Measurements from ENCODE around the gene SLC16A14.
A peak's percentile ranks its signal among the peaks of the same experiment; 100 is the strongest.

SLC16A14 gene

DNA sequence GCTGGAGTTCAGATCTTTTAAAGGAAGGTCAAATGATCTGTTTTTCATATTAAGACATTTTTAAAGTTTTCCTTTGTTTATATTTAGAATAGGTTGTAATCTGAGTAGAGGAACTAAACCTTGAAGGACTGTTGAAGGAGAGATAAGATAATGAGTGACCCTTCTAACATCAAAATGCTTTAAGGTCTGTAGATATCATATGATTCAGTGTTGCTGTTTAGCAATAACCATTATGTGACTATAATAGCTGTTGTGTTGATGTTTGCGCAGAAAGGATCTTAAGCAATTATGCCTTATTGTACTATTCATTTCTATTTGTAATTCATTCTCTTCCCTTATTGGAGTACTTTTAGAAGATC, 60.0 kb downstream of the SLC16A14 start:
- DNase-seq (ENCODE audit: low read depth in 1 of 2, low spot score in 1 of 2) = no peak
- TF ChIP-seq, protein P1, sequence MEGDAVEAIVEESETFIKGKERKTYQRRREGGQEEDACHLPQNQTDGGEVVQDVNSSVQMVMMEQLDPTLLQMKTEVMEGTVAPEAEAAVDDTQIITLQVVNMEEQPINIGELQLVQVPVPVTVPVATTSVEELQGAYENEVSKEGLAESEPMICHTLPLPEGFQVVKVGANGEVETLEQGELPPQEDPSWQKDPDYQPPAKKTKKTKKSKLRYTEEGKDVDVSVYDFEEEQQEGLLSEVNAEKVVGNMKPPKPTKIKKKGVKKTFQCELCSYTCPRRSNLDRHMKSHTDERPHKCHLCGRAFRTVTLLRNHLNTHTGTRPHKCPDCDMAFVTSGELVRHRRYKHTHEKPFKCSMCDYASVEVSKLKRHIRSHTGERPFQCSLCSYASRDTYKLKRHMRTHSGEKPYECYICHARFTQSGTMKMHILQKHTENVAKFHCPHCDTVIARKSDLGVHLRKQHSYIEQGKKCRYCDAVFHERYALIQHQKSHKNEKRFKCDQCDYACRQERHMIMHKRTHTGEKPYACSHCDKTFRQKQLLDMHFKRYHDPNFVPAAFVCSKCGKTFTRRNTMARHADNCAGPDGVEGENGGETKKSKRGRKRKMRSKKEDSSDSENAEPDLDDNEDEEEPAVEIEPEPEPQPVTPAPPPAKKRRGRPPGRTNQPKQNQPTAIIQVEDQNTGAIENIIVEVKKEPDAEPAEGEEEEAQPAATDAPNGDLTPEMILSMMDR (IDR thresholded peaks at IDR 0.05; ENCODE audit: insufficient read depth, low read length) = no peak
- TF ChIP-seq, protein P2, sequence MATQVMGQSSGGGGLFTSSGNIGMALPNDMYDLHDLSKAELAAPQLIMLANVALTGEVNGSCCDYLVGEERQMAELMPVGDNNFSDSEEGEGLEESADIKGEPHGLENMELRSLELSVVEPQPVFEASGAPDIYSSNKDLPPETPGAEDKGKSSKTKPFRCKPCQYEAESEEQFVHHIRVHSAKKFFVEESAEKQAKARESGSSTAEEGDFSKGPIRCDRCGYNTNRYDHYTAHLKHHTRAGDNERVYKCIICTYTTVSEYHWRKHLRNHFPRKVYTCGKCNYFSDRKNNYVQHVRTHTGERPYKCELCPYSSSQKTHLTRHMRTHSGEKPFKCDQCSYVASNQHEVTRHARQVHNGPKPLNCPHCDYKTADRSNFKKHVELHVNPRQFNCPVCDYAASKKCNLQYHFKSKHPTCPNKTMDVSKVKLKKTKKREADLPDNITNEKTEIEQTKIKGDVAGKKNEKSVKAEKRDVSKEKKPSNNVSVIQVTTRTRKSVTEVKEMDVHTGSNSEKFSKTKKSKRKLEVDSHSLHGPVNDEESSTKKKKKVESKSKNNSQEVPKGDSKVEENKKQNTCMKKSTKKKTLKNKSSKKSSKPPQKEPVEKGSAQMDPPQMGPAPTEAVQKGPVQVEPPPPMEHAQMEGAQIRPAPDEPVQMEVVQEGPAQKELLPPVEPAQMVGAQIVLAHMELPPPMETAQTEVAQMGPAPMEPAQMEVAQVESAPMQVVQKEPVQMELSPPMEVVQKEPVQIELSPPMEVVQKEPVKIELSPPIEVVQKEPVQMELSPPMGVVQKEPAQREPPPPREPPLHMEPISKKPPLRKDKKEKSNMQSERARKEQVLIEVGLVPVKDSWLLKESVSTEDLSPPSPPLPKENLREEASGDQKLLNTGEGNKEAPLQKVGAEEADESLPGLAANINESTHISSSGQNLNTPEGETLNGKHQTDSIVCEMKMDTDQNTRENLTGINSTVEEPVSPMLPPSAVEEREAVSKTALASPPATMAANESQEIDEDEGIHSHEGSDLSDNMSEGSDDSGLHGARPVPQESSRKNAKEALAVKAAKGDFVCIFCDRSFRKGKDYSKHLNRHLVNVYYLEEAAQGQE (IDR thresholded peaks at IDR 0.05; ENCODE audit: insufficient replicate concordance, low read depth) = no peak
- no peak for TF ChIP-seq GABPA (IDR thresholded peaks at IDR 0.05; ENCODE audit: low read depth)
- no peak for TF ChIP-seq POLR2AphosphoS5 (IDR thresholded peaks at IDR 0.05; ENCODE audit: low read depth)
- no peak for TF ChIP-seq SPI1 (IDR thresholded peaks at IDR 0.05; ENCODE audit: borderline replicate concordance, low read depth)
- H3K27me3 ChIP-seq (ENCODE audit: insufficient read depth, poor library complexity, severe bottlenecking) = no peaks in the 10 kb centered on the region
- H3K4me3 ChIP-seq (replicated peaks; ENCODE audit: insufficient read depth, low read length) = no peak overlapping the region
- no peak overlapping the region for H3K27ac ChIP-seq (replicated peaks)

DNA sequence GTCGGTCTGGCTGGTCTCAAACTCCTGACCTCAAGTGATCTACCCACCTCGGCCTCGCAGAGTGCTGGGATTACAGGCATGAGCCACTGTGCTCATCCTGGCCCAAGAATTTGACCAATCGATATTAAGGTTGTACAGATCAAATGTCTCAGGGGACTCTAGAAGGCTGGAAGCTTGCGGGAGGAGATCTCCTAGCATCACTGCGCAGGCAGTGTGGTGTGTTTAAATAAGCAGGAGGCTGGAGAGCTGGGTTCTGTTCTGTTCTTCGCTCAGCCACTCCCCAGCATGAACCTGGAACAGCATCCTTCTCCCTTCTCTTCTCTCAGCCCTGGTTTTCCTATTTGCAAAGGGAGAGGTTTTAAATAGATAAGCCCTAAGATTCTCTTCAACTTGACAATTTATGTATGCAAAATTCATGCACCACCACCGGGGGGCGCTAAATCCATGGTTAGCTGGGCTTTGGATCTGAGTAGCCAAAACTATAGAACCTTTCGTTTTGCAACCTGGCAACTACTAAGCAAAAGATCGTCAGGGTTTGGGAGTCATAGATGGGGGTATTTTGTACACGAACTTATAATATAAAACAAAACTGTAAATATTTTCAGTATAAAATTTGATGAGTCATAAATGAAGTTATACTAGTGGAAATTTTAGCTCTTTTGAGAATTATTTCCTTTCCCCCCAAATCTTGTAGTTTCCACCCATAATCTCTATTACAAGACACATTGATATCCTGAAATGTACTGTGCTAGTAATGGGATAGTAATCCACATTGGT, 60.6 kb downstream of the SLC16A14 start:
- Histone ChIP-seq H3K4me3 (replicated peaks; ENCODE audit: insufficient read depth, low read length) (no peak overlapping the region), H3K27ac (replicated peaks) (no peak overlapping the region), H3K27me3 (ENCODE audit: insufficient read depth, poor library complexity, severe bottlenecking) (no peaks in the 10 kb centered on the region)
- peak; percentile 52 to 82 for DNase-seq (ENCODE audit: low read depth in 1 of 2, low spot score in 1 of 2)
- TF ChIP-seq SPI1 (IDR thresholded peaks at IDR 0.05; ENCODE audit: borderline replicate concordance, low read depth) = no peak
- TF ChIP-seq, protein P1 (IDR thresholded peaks at IDR 0.05; ENCODE audit: insufficient read depth, low read length) = peak; percentile 44

- Histone ChIP-seq H3K27ac (replicated peaks) (no peak overlapping the region), H3K27me3 (ENCODE audit: insufficient read depth, poor library complexity, severe bottlenecking) (no peaks in the 10 kb centered on the region), H3K4me3 (replicated peaks; ENCODE audit: insufficient read depth, low read length) (no peak overlapping the region)
- no peak for DNase-seq (ENCODE audit: low read depth in 1 of 2, low spot score in 1 of 2)
- no peak for TF ChIP-seq SPI1 (IDR thresholded peaks at IDR 0.05; ENCODE audit: borderline replicate concordance, low read depth)
- TF ChIP-seq, protein P2 (IDR thresholded peaks at IDR 0.05; ENCODE audit: insufficient replicate concordance, low read depth) = no peak
- TF ChIP-seq POLR2AphosphoS5 (IDR thresholded peaks at IDR 0.05; ENCODE audit: low read depth) = no peak
- TF ChIP-seq GABPA (IDR thresholded peaks at IDR 0.05; ENCODE audit: low read depth) = no peak
- TF ChIP-seq, protein P1 (IDR thresholded peaks at IDR 0.05; ENCODE audit: insufficient read depth, low read length) = no peak
Measured at GRCh38 chr2:230000118-230000841, 68.4 kb downstream of the SLC16A14 start.

Measured in HL-60 (cell line).